K562 (cell line): Measurements from ENCODE around the gene CRYBA4. TPM values are rescaled to one million over a fixed set of nuclear protein-coding genes. Genes with fewer than 3 reads are reported as not detected.

ENCODE experiments used
- KLF10 ChIP-seq: fragments of 250-450 bp; sonication (Bioruptor Pico); IDR thresholded peaks from 2 replicates; pipeline ENCODE4 v1.6.1; 2021; ENCODE audit warnings: matching md5 sums
- MAZ ChIP-seq, 2 experiments: fragments of 450-650 bp in 1 of 2; sonication (generic) in 1 of 2; formaldehyde crosslinking; IDR thresholded peaks in 1 of 2; conservative IDR thresholded peaks in 1 of 2; 2 replicates each; pipeline versions ENCODE4 v1.4.0 to v1.5.0; 2020; ENCODE audit warnings: mild to moderate bottlenecking in 1 of 2, missing genetic modification reagents in 1 of 2
- NONO ChIP-seq, 2 experiments: fragments of 200-400 bp in 1 of 2; fragments of 450-650 bp in 1 of 2; formaldehyde crosslinking in 1 of 2; IDR thresholded peaks; 2 replicates each; pipeline ENCODE4 v1.6.1; 2017; ENCODE audit warnings: low read depth in 2 of 2, mild to moderate bottlenecking in 2 of 2, moderate library complexity in 2 of 2, low read length in 1 of 2
- POU5F1 ChIP-seq: fragments of 150-350 bp; IDR thresholded peaks from 2 replicates; pipeline ENCODE4 v1.6.1; 2014; ENCODE audit warnings: borderline replicate concordance, low read length, low read depth, mild to moderate bottlenecking; ENCODE audit not compliant: partially characterized antibody
- SAFB2 ChIP-seq: fragments of 200-400 bp; formaldehyde crosslinking; IDR thresholded peaks from 2 replicates; pipeline ENCODE4 v1.6.1; 2018; ENCODE audit warnings: borderline replicate concordance, low read length, low read depth, moderate library complexity; ENCODE audit not compliant: severe bottlenecking
- USF2 ChIP-seq: sonication (generic); formaldehyde crosslinking; IDR thresholded peaks from 2 replicates; pipeline ENCODE4 v1.5.0; 2020; ENCODE audit warnings: missing genetic modification reagents
- ZKSCAN1 ChIP-seq: fragments of 150-350 bp; IDR thresholded peaks from 2 replicates; pipeline ENCODE4 v1.6.1; 2016; ENCODE audit warnings: low read depth, low read length
- ZNF384 ChIP-seq: IDR thresholded peaks from 2 replicates; pipeline ENCODE4 v1.6.1; 2012; ENCODE audit warnings: low read depth, low read length, improper control_type of control experiment
- polyA plus RNA-seq, 8 experiments: library from polyadenylated mRNA; depleted of rRNA in 4 of 8; stranded (reverse) in 5 of 8; unstranded in 3 of 8; fragments of >200 nt; fragmentation: Nextera tagmentation in 2 of 8; fragmentation: Illumina TruSeq in 1 of 8; extraction: Ambion mirVana in 2 of 8; extraction: Trizol in 1 of 8; gene quantifications; 2 replicates each; pipeline versions ENCODE4 v1.2.1 to v1.2.3, GENCODE V29; 2011 to 2014; ENCODE audit warnings: inconsistent platforms in 1 of 8, missing spikeins in 1 of 8
- small RNA-seq: library from RNA; depleted of rRNA; stranded (forward); fragments of <200 nt; gene quantifications from one replicate; pipeline ENCODE3, GENCODE V24; 2014
- total RNA-seq, 7 experiments: library from RNA; depleted of rRNA in 6 of 7; stranded (reverse); fragments of >200 nt in 6 of 7; fragmentation: Illumina TruSeq in 2 of 7; extraction: Trizol in 2 of 7; gene quantifications; 2 replicates each; pipeline versions ENCODE4 v1.2.1 to v1.2.3, GENCODE V29; 2011 to 2021; ENCODE audit warnings: low replicate concordance in 1 of 7
- TF ChIP-seq, protein P1 (sequence below): fragments of 150-350 bp; conservative IDR thresholded peaks from 2 replicates; pipeline ENCODE4 v1.6.1; 2014; ENCODE audit warnings: low read length

CRYBA4 gene
- total and polyA plus RNA-seq, 9 of the 15 experiments (the other 6 are each of a cell fraction or from before 2014, with no cell fraction given), result 0.59 to 3.3 (median 1.6) TPM

DNA sequence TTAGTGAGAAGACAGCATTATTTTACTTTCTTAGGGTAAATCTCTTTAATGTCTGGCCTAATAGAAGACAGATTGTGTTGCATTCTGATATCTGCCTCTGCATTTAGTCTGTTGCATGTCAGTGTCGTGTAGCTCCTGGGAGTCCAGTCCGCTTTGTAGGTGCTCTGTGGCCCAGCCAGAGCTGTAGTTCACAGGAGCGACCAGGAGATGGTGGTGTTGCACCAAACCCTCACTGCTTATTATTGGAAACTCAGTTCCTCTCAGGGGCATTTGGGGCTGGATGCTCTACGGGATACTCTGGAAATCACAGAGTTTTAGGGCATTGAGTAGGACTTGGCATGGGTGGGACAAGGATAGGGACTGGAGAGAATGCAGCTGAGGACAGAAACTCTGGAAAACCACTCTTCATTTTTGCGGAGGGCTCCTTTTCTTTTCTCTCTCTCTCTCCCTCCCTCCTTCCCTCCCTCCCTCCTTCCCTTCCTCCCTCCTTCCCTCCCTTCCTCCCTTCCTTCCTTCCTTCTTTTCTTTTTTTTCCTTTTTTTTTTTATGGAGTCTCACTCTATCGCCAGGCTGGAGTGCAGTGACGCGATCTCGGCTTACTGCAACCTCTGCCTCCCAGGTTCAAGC lies 57.4 kb downstream of the CRYBA4 start (continued):
- TF ChIP-seq NONO (IDR thresholded peaks at IDR 0.05; ENCODE audit: low read depth in 2 of 2, low read length in 1 of 2) (no peak), USF2 (CRISPR knock-in tag) (no peak), POU5F1 (no peak), MAZ (CRISPR knock-in tag; conservative IDR thresholded peaks at IDR 0.05 in 1 of 2, IDR thresholded peaks at IDR 0.05 in 1 of 2) (no peak), ZKSCAN1 (no peak), SAFB2 (no peak), KLF10 (CRISPR knock-in tag) (no peak), ZNF384 (no peak)
- TF ChIP-seq, protein P1, sequence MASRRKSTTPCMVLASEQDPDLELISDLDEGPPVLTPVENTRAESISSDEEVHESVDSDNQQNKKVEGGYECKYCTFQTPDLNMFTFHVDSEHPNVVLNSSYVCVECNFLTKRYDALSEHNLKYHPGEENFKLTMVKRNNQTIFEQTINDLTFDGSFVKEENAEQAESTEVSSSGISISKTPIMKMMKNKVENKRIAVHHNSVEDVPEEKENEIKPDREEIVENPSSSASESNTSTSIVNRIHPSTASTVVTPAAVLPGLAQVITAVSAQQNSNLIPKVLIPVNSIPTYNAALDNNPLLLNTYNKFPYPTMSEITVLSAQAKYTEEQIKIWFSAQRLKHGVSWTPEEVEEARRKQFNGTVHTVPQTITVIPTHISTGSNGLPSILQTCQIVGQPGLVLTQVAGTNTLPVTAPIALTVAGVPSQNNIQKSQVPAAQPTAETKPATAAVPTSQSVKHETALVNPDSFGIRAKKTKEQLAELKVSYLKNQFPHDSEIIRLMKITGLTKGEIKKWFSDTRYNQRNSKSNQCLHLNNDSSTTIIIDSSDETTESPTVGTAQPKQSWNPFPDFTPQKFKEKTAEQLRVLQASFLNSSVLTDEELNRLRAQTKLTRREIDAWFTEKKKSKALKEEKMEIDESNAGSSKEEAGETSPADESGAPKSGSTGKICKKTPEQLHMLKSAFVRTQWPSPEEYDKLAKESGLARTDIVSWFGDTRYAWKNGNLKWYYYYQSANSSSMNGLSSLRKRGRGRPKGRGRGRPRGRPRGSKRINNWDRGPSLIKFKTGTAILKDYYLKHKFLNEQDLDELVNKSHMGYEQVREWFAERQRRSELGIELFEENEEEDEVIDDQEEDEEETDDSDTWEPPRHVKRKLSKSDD, result no peak

Small RNA genes lying within 50 kb of the gene (small RNA-seq; reads per million reads assigned to genes)
- not detected for gene RF01874

Other genes starting within 250 kb of the CRYBA4 start
- gene ASPHD2, start 192.7 kb upstream of the CRYBA4 start, total RNA-seq (2014; rRNA removed), result 0.18 and 0.82 TPM in 2 replicates
- 0.22 and 0.29 TPM in 2 replicates for gene ASPHD2, start 192.7 kb upstream of the CRYBA4 start, total RNA-seq (2014; rRNA removed; fragmentation: Illumina TruSeq; extraction: Trizol)
- 0.38 and 0.40 TPM in 2 replicates for gene ASPHD2, start 192.7 kb upstream of the CRYBA4 start, total RNA-seq (2015; rRNA removed; fragmentation: Illumina TruSeq; extraction: Trizol)
- 0.58 and 0.64 TPM in 2 replicates for gene ASPHD2, start 192.7 kb upstream of the CRYBA4 start, total RNA-seq (2021)
- 0.46 and 0.62 TPM in 2 replicates for gene ASPHD2, start 192.7 kb upstream of the CRYBA4 start, polyA plus RNA-seq (2011; rRNA removed)
- gene ASPHD2, start 192.7 kb upstream of the CRYBA4 start, polyA plus RNA-seq (2014; fragmentation: Illumina TruSeq; extraction: Trizol), result 0.36 and 0.46 TPM in 2 replicates
- under 1 TPM; 0.20 to 0.36 TPM for gene ASPHD2, start 192.7 kb upstream of the CRYBA4 start, polyA plus RNA-seq (2014; fragmentation: Nextera tagmentation; extraction: Ambion mirVana)
- 0.32 and 0.46 TPM in 2 replicates for gene ASPHD2, start 192.7 kb upstream of the CRYBA4 start, polyA plus RNA-seq (2014; rRNA removed)
- gene HPS4, start 138.2 kb upstream of the CRYBA4 start, total RNA-seq (2014; rRNA removed), result 17.7 and 24.7 TPM in 2 replicates
- 25.7 and 28.8 TPM in 2 replicates for gene HPS4, start 138.2 kb upstream of the CRYBA4 start, total RNA-seq (2014; rRNA removed; fragmentation: Illumina TruSeq; extraction: Trizol)
- 20.7 and 22.5 TPM in 2 replicates for gene HPS4, start 138.2 kb upstream of the CRYBA4 start, total RNA-seq (2015; rRNA removed; fragmentation: Illumina TruSeq; extraction: Trizol)
- 27.6 and 28.4 TPM in 2 replicates for gene HPS4, start 138.2 kb upstream of the CRYBA4 start, total RNA-seq (2021)
- 28.3 and 35.2 TPM in 2 replicates for gene HPS4, start 138.2 kb upstream of the CRYBA4 start, polyA plus RNA-seq (2011; rRNA removed)
- gene HPS4, start 138.2 kb upstream of the CRYBA4 start, polyA plus RNA-seq (2014; fragmentation: Illumina TruSeq; extraction: Trizol), result 28.4 and 29.2 TPM in 2 replicates
- 10 to 100 TPM; 12.8 to 23.7 TPM for gene HPS4, start 138.2 kb upstream of the CRYBA4 start, polyA plus RNA-seq (2014; fragmentation: Nextera tagmentation; extraction: Ambion mirVana)
- gene HPS4, start 138.2 kb upstream of the CRYBA4 start, polyA plus RNA-seq (2014; rRNA removed), result 24.7 and 25.3 TPM in 2 replicates
- 13.5 and 14.2 TPM in 2 replicates for gene SRRD, start 138.1 kb upstream of the CRYBA4 start, total RNA-seq (2014; rRNA removed)
- 34.4 and 39.1 TPM in 2 replicates for gene SRRD, start 138.1 kb upstream of the CRYBA4 start, total RNA-seq (2014; rRNA removed; fragmentation: Illumina TruSeq; extraction: Trizol)
- gene SRRD, start 138.1 kb upstream of the CRYBA4 start, total RNA-seq (2015; rRNA removed; fragmentation: Illumina TruSeq; extraction: Trizol), result 27.6 and 28.7 TPM in 2 replicates
- 35.1 and 35.5 TPM in 2 replicates for gene SRRD, start 138.1 kb upstream of the CRYBA4 start, total RNA-seq (2021)
- gene SRRD, start 138.1 kb upstream of the CRYBA4 start, polyA plus RNA-seq (2011; rRNA removed), result 29.4 and 59.4 TPM in 2 replicates
- gene SRRD, start 138.1 kb upstream of the CRYBA4 start, polyA plus RNA-seq (2014; fragmentation: Illumina TruSeq; extraction: Trizol), result 27.8 and 34.9 TPM in 2 replicates
- 1 to 10 TPM; 4.9 to 5.7 TPM for gene SRRD, start 138.1 kb upstream of the CRYBA4 start, polyA plus RNA-seq (2014; fragmentation: Nextera tagmentation; extraction: Ambion mirVana)
- 28.0 and 34.6 TPM in 2 replicates for gene SRRD, start 138.1 kb upstream of the CRYBA4 start, polyA plus RNA-seq (2014; rRNA removed)
- gene TFIP11, start 109.5 kb upstream of the CRYBA4 start, total RNA-seq (2014; rRNA removed), result 23.8 and 26.5 TPM in 2 replicates
- gene TFIP11, start 109.5 kb upstream of the CRYBA4 start, total RNA-seq (2014; rRNA removed; fragmentation: Illumina TruSeq; extraction: Trizol), result 25.2 and 26.1 TPM in 2 replicates
- 28.5 and 29.0 TPM in 2 replicates for gene TFIP11, start 109.5 kb upstream of the CRYBA4 start, total RNA-seq (2015; rRNA removed; fragmentation: Illumina TruSeq; extraction: Trizol)
- 31.7 and 38.1 TPM in 2 replicates for gene TFIP11, start 109.5 kb upstream of the CRYBA4 start, total RNA-seq (2021)
- 29.7 and 30.8 TPM in 2 replicates for gene TFIP11, start 109.5 kb upstream of the CRYBA4 start, polyA plus RNA-seq (2011; rRNA removed)
- gene TFIP11, start 109.5 kb upstream of the CRYBA4 start, polyA plus RNA-seq (2014; fragmentation: Illumina TruSeq; extraction: Trizol), result 22.6 and 26.6 TPM in 2 replicates
- gene TFIP11, start 109.5 kb upstream of the CRYBA4 start, polyA plus RNA-seq (2014; fragmentation: Nextera tagmentation; extraction: Ambion mirVana), result 10 to 100 TPM; 11.5 to 20.8 TPM
- gene TFIP11, start 109.5 kb upstream of the CRYBA4 start, polyA plus RNA-seq (2014; rRNA removed), result 19.3 and 21.5 TPM in 2 replicates
- gene TPST2, start 31.8 kb upstream of the CRYBA4 start, total RNA-seq (2014; rRNA removed), result 73.7 and 94.7 TPM in 2 replicates
- 26.3 and 26.6 TPM in 2 replicates for gene TPST2, start 31.8 kb upstream of the CRYBA4 start, total RNA-seq (2014; rRNA removed; fragmentation: Illumina TruSeq; extraction: Trizol)
- 34.7 and 38.8 TPM in 2 replicates for gene TPST2, start 31.8 kb upstream of the CRYBA4 start, total RNA-seq (2015; rRNA removed; fragmentation: Illumina TruSeq; extraction: Trizol)
- gene TPST2, start 31.8 kb upstream of the CRYBA4 start, total RNA-seq (2021), result 88.7 and 92.1 TPM in 2 replicates
- 123 and 126 TPM in 2 replicates for gene TPST2, start 31.8 kb upstream of the CRYBA4 start, polyA plus RNA-seq (2011; rRNA removed)
- gene TPST2, start 31.8 kb upstream of the CRYBA4 start, polyA plus RNA-seq (2014; fragmentation: Illumina TruSeq; extraction: Trizol), result 60.1 and 64.7 TPM in 2 replicates
- 10 to 100 TPM; 14.2 to 18.2 TPM for gene TPST2, start 31.8 kb upstream of the CRYBA4 start, polyA plus RNA-seq (2014; fragmentation: Nextera tagmentation; extraction: Ambion mirVana)
- 85.0 and 92.3 TPM in 2 replicates for gene TPST2, start 31.8 kb upstream of the CRYBA4 start, polyA plus RNA-seq (2014; rRNA removed)
- 0.29 and 0.45 TPM in 2 replicates for gene CRYBB1, start 3.9 kb upstream of the CRYBA4 start, total RNA-seq (2014; rRNA removed)
- not detected in 2 replicates for gene CRYBB1, start 3.9 kb upstream of the CRYBA4 start, total RNA-seq (2014; rRNA removed; fragmentation: Illumina TruSeq; extraction: Trizol)
- gene CRYBB1, start 3.9 kb upstream of the CRYBA4 start, total RNA-seq (2015; rRNA removed; fragmentation: Illumina TruSeq; extraction: Trizol), result not detected in 2 replicates
- 0.16 and 0.22 TPM in 2 replicates for gene CRYBB1, start 3.9 kb upstream of the CRYBA4 start, total RNA-seq (2021)
- 0.12 and 0.17 TPM in 2 replicates for gene CRYBB1, start 3.9 kb upstream of the CRYBA4 start, polyA plus RNA-seq (2011; rRNA removed)
- 0.26 and 0.33 TPM in 2 replicates for gene CRYBB1, start 3.9 kb upstream of the CRYBA4 start, polyA plus RNA-seq (2014; fragmentation: Illumina TruSeq; extraction: Trizol)
- gene CRYBB1, start 3.9 kb upstream of the CRYBA4 start, polyA plus RNA-seq (2014; fragmentation: Nextera tagmentation; extraction: Ambion mirVana), result under 1 TPM; 0.18 to 0.41 TPM
- gene CRYBB1, start 3.9 kb upstream of the CRYBA4 start, polyA plus RNA-seq (2014; rRNA removed), result 0.38 and 0.42 TPM in 2 replicates
- gene MIAT, start 35.6 kb downstream of the CRYBA4 start, total RNA-seq (2014; rRNA removed), result 0.24 and 0.32 TPM in 2 replicates
- gene MIAT, start 35.6 kb downstream of the CRYBA4 start, total RNA-seq (2014; rRNA removed; fragmentation: Illumina TruSeq; extraction: Trizol), result 0.35 and 0.58 TPM in 2 replicates
- gene MIAT, start 35.6 kb downstream of the CRYBA4 start, total RNA-seq (2015; rRNA removed; fragmentation: Illumina TruSeq; extraction: Trizol), result 0.30 and 0.58 TPM in 2 replicates
- gene MIAT, start 35.6 kb downstream of the CRYBA4 start, total RNA-seq (2021), result 0.63 and 0.93 TPM in 2 replicates
- gene MIAT, start 35.6 kb downstream of the CRYBA4 start, polyA plus RNA-seq (2011; rRNA removed), result 0.55 and 0.63 TPM in 2 replicates
- 0.19 and 0.39 TPM in 2 replicates for gene MIAT, start 35.6 kb downstream of the CRYBA4 start, polyA plus RNA-seq (2014; fragmentation: Illumina TruSeq; extraction: Trizol)
- gene MIAT, start 35.6 kb downstream of the CRYBA4 start, polyA plus RNA-seq (2014; fragmentation: Nextera tagmentation; extraction: Ambion mirVana), result under 1 TPM; 0.03 to 0.04 TPM
- 0.34 and 0.61 TPM in 2 replicates for gene MIAT, start 35.6 kb downstream of the CRYBA4 start, polyA plus RNA-seq (2014; rRNA removed)